SIG-M5 treated with dmso at 0.1 percent for 504 hours (cell line): ENCODE results near the gene TSPEAR.
"Not testable (repeated sequence)": the region's sequence is repeated elsewhere in the genome, so short reads cannot be mapped to it uniquely, and the experiment has no call there.

Experiments used
- DNase-seq: peaks from one replicate; lab custom pipeline; 2025; ENCODE audit not compliant: unreplicated experiment; lab: John Stamatoyannopoulos, UW

The TSPEAR gene

DNA sequence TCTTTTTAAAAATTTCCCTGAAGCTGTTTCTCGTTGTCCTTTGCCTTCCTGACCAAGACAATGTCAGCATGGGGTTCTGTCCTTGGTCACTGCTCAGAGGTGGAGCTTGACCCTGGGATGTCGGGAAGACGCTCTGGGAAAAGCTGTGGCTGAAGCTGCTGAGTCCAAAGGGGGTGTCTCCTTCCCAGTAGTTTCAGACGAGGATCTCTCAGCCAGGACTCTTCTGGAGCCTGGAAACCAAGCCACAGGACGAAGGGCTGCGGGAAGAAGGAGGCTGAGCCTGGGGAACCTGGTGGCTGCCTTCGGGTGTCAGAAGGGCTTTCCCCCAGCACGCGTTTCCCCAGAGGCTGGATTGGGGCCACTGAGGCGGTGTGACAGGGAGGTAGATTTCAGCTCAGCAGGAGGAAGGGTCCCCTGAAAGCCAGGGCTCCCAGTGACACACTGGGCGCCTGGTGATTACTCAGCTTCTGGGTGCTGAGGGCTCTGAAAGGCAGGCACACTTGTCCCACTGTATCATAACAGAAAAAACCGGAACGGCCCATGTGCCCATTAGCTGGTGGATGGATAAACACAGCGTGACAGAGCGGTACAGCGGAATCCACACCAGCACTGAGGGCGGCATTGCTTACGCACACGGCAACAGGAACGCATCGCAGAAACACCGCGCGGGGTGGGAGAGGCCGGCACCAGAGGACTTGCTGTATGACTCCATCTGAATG, 24.4 kb downstream of the TSPEAR start:
- no peak for DNase-seq

DNA sequence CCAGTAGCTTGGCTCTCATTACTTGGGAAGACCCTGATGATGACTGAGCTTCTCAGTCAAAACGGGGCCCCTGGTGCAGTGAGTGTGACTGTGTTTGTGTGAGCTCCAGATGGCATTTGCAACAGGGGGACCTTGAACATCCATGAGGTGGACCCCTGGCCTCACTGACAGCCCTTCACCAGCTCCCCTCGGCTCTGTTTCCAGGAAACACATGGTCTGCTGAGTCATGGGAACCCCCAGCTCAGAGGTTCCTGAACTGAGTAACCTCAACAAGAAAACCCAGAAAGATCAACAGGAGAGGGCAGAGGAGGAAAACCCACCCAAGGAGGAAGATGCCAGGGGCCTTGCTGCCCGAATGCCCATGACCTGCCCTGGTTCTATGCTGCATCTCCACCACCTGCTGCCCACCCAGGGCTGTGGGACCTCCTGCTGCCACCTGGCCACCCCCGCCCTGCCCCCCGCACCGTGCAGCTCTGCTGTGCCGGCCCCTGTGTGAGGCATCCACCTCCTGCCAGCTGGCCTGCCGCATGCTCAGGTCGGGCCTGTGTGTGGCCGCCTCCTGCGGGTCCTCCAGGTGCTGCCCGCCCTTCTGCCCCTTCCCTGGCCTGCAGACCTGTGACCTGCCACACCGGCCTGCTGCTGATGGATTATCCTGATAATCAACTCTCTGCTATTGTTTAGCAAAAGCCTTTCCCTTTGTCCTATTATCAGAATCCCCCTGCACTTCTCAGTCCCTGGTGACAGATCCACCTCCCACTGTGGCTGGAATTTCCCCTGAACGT, 25.2 kb downstream of the TSPEAR start:
- no peak for DNase-seq

DNA sequence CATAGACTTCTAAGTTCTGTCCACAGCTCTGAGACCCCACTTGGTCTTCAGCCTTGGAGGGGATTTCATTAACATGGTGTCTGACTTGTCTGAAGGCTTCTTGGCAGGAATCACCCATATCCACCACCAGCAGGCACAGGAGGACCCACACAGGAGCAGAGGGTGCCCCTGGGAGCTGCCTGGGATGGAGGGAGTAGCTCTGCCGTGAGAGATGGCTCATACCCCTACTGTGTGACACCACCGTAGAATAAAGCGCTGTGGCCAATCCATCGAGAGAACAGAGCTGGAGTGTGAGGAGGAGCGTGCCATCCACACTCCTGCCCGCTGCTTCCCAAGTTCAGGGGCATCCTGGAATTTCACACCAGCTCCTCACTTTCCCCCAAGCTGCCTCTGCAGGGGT, 26.3 kb downstream of the TSPEAR start:
- not testable (repeated sequence) for DNase-seq

DNA sequence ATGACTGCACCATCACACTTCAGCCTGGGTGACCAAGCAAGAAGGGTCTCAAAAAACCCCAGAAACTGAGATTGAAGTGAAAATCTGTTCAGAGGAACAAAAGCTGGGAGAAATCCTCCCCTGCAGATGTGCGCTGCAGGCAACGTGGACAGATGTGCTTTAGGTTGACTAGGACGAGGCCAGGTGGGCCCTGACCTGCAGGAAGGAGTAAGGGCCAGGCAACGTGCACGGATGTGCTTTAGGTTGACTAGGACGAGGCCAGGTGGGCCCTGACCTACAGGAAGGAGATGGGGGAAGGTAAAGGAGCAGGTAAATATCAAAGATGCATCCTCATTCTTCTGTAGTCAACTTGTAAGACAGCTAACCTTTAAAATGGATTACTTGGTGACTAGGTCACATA, 26.9 kb downstream of the TSPEAR start:
- no peak for DNase-seq

DNA sequence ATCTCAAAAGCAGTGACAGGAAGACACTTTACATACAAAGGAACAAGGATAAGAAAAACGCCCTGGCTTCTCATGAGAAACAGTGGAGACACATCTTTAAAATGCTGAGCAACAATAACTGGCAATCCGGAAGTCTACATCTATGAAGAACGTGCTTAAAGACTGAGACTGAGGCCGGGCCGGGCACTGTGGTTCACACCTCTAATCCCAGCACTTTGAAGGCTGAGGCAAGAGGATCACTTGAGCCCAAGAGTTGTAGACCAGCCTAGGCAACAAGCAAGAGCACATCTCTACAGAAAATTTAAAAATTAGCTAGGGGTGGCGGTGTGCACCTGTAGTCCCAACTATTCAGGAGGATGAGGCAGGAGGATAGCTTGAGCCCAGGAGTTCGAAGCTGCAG, 27.3 kb downstream of the TSPEAR start:
- no peak for DNase-seq

DNA sequence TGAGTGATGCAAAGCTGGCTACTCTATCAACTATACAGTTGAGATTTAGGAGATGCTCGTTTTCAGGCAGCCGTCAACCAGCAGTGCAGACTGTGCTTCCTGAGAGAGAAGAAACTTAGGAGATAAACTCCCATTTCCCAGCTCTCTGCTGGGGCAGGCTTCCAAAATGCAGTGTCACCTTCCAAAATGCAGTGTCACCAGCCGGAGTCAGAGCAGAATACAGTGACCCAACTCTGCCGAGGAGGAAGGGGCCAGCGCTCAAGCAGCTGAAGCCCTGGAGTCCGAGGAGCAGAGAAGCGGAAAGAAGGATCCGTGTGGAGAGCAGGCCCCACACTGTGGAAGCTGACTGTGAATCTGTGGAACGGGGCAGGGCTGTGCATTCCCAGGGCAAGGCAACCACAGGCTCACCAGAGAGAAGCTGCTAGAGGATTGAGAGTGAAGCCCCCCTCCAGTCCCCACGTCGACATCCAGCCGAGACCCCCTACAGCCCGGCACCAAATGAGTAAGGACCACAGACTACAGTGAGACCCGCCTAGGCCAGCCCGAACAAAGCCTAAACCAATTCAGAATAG, 28.7 kb downstream of the TSPEAR start:
- DNase-seq = no peak

DNA sequence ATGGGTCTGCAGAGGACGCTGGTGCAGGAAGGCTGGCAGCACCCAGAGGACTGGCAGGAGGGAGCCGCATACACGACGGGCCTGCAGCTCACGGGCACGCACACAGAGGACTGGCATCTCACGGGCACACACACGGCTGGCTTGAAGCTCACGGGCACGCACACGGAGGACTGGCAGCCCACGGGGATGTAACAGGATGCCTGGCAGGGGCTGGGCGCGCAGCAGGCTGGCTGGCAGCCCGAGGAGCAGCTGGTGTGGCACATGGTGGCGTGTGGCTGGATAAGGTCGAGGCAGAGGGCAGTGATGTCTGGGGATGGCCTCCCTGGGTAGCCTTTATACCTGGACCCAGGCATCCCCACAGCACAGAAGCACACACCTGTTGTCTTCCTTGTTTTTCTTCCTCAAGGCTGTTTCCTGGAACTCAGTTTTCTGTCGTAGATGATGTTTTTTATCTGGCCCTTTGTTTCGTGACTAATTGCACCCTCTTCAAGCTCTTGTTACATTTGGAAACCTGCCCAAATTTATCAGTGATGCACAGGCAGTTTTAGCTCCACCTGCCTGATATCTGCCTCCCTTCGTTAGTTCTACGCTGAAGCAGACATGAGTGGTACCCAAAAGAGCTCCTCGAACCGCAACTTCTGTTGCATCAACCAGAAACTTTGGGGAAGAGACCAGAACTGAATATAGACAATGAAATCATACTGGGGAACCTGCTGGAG, 29.4 kb downstream of the TSPEAR start, which contains the start of gene KRTAP12-1:
TSS of gene KRTAP12-1 (minus strand) at position 303 of the 719 bp plus-strand sequence. CDS start at position 263, 40 bp downstream.
- DNase-seq = no peak

DNA sequence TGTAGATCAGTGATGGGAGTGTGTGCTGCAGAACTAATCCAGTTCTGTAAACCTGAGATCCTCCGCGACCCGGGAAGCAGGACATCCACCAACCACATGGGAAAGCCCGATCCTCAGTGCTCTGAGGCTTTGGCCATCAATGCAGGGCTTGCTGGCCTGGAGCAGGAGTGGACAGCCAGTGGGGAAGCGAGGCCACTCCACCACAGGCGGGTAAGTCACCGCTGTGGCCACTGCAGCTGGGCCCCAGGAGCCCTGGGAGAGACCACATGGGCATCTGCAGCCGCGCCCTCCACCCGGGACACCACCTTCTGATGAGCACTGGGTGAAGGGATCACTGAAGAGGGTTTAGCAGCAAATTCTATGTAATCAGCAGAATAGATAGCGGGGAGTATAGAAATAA, 30.2 kb downstream of the TSPEAR start:
- DNase-seq = no peak

DNA sequence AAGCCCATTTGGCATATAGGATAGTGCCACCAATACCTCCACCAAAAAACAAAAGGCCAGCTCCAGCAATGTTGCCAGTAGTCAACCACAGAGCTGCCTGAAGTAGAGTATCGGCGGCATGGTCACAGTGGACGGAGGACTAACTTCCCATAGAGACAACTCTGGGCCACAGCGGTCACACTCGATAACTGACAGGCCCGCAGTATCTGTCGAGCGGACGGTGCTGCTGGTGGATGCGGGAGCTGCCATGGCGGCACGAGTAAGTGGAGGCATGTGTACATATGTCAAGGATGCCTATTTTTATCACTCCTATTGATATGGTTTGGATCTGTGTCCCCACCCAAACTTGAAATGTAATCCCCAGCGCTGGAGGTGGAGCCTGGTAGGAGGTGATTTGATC, 33.5 kb downstream of the TSPEAR start:
- no peak for DNase-seq

DNA sequence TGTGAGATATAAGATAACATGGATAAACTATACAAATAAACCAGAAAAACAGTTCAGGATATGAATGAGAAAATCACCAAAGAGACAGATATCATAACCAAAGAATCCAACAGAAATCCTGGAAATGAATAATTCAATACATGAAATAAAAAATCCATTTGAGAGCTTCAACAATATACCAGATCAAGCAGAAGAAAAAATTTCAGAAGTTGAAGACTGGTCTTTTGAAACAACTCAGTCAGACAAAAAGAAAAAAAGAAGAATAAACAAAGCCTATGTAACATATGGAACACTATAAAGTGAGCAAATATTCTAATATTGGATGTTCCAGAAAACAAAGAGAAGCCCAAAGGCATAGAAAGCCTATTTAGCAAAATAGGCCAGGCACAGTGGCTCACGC, 39.5 kb downstream of the TSPEAR start:
- no peak for DNase-seq

DNA sequence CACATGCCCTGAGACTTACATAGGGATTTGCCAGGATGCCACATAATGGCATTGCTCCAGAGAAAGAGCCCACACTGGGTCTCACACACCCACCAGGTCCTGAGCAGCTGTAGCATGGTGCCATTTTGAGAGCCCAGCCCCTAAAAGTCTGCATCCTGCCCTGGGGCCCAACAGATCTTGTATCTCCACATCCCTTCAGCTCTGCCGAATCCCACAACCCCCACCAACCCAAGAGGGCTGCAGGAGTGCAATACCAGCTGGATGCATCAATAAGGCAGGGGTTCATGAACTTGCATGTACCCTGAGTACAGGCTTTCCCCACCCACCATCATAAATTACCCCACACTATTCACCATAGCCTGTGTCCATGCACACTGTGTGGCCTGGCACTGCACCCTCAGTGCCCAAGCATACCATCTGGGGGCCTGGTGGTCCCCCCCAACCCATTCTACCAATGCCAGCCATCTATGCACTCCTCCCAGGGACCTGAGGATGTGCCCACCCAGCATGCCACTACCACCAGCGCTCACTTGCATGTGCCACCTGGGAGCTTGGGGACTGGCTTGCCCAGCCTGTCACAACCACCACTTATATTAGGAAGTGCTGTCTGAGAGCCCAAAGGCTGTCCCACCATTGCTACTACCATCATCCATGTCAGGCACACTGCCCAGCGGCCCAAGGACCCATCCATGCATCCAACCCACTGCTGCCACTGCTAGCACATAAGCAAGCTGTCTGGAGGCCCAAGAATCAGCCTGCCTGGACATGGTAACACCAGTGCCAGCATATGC, 40.5 kb downstream of the TSPEAR start:
- DNase-seq = no peak

DNA sequence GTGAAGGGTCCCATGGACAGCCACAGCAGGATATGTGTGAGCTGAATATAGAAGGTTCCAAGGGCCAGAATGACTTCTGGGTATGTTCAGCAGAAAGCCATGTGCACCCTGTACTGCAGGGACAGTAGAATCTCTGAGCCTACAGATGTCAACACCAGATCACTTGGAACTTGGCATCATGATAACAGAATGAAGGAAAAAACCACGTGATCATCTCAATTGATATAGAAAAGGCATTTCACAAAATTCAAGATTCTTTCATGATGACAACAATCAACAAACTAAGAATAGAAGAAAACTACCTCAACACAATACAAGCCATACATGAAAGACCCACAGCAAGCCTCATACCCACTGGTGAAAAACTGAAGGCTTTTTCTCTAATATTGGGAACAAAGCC, 43.8 kb downstream of the TSPEAR start:
- no peak for DNase-seq

DNA sequence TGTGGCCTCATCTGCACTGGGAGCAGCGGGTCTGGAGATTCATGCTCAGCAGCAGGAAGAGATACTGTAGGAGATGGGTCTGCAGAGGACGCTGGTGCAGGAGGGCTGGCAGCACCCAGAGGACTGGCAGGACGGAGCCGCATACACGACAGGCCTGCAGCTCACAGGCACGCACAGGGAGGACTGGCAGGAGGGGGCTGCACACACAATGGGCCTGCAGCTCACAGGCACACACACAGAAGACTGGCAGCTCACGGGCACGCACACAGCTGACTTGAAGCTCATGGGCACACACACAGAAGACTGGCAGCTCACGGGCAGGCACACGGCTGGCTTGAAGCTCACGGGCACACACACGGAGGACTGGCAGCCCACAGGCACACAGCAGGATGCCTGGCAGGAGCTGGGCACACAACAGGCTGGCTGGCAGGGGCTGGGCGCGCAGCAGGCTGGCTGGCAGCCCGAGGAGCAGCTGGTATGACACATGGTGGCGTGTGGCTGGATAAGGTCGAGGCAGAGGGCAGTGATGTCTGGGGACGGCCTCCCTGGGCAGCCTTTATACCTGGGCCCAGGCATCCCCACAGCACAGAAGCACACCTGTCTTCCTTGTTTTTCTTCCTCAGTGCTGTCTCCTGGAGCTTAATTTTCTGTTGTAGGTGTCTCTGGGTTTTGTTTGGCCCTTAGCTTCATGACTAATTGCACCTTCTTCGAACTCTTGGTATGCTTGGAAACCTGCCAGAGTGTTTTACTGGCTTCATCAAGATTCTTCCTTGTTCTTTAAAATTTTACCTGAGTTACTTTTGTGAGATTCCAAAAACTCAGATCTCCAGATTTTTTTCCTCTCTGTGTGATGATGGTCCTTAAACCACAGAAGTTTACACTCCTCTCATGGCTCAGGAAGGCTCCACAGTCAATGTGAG, 44.7 kb downstream of the TSPEAR start, which contains the start of gene KRTAP12-2:
TSS of gene KRTAP12-2 (minus strand) at position 527 of the 920 bp plus-strand sequence. CDS start at position 486, 41 bp downstream.
- DNase-seq = no peak

DNA sequence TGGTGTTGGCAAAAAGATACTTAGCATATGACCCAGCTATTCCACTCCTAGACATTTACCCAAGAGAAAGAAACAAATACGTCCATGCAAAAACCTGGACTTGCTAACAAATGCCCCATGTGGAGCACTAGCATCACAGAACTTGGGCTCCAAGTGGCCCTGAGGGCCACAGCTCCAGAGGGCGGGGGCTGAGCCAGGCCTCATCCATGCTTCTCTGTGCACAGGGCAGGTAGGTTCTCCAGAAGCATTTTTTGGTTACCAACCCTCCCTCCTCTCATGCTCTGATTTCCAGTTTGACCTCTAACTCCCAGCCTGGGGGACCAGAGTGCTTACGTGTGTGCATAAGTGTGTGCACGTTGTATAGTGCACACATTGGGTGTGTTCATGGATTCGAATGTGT, 46.7 kb downstream of the TSPEAR start:
- DNase-seq = no peak

DNA sequence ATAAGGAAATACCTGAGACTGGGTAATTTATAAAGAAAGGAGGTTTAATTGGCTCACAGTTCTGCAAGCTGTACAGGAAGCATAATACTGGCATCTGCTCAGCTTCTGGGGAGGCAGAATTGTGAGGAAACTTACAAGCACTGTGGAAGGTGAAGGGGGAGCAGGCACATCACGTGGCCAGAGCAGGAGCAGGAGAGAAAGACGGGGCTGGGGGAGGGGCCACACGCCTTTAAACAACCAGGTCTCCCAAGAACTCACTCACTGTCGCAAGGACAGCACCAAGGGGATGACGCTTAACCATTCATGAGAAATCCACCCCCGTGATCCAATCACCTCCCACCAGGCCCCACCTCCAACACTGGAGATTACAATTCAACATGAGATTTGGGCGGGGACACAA, 49.8 kb downstream of the TSPEAR start:
- not testable (repeated sequence) for DNase-seq

DNA sequence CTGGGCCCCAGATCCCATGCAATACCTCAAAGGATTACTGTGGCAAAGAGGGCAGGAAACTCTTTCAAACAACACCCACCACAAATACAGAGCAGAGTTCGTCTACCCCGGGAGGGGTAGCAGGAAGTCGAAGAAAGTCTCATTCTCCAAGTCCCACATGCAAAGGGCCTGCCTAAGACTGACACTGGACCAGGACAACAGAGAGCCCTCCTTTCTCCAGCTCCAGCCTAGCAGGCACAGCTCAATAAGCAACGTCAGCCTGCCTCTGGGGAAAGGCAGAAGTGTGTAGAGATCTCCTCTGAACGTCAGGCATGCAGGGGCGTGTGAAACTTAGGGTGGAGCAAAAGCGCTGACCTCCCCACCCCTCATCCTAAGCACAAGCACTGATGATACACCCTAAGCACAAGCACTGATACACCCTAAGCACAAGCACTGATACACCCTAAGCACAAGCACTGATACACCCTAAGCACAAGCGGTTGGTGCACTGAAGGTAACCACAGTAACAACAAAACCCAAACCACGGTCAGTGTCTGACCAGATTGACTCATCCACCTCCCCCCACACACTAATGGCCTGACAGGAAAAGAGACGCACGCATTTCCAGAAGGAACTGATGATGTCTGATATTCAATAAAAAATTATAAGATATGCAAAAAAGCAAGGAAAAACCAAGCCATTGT, 52.3 kb downstream of the TSPEAR start:
- no peak for DNase-seq

DNA sequence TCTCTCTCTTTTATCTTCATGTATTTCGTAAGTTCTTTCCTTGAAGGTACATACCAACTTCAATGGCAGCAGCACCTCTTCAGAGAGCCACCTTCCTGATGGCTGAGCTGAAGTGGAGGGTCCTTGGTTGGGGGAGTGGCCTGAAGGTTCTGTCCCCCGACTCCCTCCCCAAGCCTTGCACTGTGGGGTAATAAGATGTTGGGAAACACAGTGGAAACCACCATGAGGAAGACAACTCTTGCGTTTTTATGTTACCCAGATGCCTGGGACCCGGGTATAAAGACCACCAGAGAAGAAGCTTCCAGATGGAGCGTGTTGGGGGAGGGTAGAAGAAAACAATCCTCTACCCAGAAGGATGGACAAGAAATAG, 52.8 kb downstream of the TSPEAR start:
- DNase-seq = no peak

DNA sequence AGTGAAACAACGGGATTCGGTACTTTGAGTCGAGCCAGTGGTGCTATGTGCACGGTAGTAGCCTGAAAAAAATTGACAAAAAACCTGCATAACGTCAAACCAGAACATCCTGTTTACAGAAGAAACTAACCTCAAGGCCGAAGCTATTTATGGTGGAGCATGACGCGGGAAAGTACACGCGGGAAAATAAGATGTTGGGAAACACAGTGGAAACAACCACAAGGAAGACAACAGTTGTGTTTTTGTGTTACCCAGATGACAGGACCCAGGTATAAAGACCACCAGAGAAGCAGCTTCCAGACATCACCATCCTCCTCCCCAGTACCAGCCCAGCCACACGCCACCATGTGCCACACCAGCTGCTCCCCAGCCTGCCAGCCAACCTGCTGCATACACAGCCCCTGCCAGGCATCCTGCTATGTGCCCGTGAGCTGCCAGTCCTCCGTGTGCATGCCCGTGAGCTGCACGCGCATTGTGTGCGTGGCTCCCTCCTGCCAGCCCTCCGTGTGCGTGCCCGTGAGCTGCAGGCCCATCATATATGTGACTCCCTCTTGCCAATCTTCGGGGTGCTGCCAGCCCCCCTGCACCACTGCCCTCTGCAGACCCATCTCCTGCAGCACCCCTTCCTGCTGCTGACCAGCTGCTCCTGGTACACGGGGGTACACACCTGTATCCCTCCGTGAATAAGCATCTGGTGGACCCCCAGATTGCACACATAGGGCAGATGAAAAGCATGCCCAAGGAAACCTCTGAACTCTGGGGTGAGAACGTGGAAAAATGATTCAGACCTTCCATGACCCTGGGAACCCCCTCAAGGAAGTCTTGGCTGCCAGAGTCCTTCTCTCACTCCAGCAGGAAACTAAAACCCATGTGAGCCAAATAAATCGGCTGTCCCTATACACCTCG, 53.5 kb downstream of the TSPEAR start, which contains the start of gene KRTAP12-3:
TSS of gene KRTAP12-3 (plus strand) at position 298 of the 906 bp plus-strand sequence. CDS start at position 346, 48 bp downstream.
- no peak for DNase-seq
